ENCODE results near the gene TTLL3.
"Not testable (repeated sequence)": the region's sequence is repeated elsewhere in the genome, so short reads cannot be mapped to it uniquely, and the experiment has no call there.

The TTLL3 gene

DNA sequence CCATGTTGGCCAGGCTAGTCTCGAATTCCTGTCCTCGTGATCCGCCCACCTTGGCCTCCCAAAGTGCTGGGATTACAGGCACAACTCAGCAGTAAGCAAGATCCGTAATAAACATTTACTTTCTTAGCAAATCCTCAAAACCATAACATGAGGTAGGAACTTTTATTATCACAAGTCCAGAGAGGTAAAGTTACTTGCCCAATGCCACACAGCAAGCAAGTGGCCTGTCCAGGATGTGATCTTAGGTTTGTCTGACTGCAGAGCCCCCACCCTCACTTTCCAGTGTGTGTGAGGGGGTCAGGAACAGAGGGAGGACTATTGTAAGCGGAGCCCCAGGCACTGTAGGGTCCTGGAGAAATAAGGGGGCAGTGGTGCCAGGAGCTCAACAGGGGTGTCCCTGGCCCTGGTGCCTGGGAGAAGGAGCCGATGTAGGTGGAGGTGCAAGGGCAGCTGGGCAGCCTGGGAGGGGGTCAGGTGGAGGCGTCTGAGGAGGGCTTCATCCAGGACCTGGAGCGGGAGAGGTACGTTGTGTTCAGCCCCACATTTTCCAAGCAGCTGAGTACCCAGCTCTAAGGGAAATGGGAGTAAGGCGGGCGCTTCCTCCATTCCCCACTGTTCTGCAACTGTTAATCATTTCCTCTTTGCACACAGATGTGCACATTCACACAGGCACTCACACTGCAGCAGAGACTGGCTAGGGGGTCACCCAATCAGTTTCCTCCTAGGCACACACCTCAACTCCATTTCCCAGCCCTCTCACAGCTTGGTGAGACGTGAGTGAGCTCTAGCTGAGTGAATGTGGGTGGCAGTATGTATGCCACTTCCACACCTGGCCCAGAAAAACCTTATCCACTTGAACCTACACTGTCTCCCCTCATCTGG is 27.9 kb downstream of the TTLL3 start:
- DNase-seq (ENCODE audit: low spot score): no peak

DNA sequence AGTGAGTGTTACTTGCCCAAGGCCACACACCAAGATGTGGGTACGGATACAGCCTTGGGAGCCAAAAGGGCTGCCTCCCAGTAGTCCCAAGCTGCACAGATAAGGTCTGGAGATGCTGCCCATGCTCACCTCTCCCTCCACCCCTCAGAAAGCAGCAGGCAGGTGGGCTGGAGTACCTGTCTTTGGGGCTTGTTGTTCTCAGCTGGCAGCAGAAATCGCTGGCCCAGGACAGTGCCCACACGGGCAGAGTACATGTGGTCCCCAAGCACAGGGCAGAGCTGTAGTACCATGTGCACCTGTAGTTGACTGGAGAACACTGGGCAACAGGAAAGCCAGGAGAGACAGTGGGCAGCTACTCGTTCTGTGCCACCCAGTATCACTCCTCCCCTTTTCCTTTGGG is 28.8 kb downstream of the TTLL3 start:
- no peak for DNase-seq (ENCODE audit: low spot score)

DNA sequence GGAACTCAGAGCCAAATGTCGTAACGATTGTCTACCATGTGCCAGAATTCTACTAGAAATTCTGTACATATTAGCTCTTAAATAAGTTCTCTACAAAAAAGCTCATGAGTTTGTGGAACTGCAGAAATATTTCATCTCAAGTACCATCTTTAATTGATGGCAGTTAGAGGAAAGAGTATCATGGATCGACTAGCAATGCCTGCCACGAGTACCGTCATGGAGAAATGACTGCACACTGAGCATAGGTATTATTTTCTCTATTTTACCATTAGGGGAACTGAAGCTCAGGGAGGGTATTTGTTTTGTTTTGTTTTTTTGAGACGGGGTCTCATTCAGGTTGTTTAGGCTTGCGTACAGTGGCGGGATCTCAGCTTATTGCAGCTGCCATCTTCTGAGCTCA is 31.0 kb downstream of the TTLL3 start:
- DNase-seq (ENCODE audit: low spot score): no peak

DNA sequence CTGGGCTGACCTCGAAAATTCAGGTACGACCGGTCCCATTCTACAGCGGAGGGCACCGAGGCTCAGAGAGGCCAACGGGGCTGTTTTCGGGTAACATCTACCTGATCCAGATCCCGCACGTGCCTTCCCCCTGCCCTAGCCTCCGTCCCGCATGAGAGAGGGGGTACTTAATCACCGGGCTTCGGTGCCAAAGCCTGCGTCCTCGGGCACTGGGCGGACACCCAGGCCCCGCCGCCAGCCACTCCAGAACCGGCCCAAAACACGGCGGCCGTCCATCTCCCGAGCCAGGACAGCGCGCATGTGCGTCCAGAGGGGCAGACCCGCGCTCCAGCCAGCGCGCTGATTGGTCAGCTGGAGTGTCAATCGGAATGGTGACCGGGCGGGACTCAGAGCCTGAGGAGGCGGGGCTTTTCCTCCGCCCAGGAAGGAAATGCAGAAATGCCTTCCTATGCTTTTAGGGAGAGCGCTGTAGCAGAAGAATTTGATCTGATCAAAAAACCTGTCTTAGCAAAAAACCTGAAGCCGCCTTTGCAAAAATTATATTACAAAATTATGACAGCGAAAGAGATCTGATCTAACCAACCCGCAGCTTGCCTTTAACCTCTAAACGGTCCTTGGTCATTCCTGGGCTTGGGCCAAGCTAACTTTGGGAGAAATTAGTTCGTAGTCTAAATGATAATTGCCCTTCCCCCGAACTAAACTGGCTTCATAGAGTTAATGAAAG is 33.8 kb downstream of the TTLL3 start, which contains the start of gene RPUSD3:
Gene RPUSD3, minus strand, starts transcription at position 294 of the 724 bp plus-strand sequence. Its CDS starts 18 bp downstream, at position 276.
- peak; percentile 83 for DNase-seq (ENCODE audit: low spot score)

DNA sequence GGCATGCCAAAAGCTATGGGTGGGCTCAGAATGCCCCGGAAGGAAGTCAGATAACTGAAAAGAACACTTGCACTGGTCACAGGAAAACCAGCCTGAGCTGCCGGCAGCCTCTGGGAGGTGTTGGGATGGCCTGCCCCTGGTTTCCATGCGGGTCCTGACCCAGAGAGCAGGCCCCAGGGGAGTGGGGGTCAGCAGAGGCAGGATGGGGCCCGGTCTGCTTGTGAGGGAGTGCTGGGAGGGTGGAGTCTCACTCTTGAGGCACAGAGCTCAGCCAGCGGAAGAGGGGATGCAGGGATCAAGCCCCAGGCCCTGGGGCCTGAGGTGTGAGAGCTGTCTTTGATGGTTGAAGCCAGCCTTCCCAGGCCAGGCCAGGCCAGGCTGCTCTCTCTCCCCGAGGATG is 36.2 kb downstream of the TTLL3 start:
- no peak for DNase-seq (ENCODE audit: low spot score)

DNA sequence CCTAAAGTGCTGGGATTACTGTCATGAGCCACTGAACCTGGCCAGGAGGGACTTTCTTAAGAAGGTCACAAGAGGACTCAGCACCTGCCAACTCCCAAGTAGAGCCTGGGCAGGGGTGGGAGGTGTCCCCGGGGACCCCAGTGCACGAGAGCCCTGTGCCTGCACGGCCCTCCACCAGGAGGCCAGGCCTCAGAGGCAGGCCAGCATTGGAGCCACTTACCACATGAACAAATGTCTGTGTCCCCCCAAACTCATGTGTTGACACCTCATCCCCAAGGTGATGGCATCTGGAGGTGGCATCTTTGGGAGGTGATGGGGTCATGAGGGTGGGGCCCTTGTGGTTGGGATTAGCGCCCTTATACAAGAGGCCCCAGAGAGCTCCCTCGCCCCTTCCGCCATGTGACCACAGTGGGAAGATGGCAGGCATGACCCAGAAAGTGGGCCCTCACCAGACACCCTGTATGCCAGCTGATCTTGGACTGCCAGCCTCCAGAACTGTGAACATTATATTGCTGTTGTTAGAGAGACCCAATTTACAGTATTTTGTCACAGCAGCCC is 36.9 kb downstream of the TTLL3 start:
- DNase-seq (ENCODE audit: low spot score): no peak

DNA sequence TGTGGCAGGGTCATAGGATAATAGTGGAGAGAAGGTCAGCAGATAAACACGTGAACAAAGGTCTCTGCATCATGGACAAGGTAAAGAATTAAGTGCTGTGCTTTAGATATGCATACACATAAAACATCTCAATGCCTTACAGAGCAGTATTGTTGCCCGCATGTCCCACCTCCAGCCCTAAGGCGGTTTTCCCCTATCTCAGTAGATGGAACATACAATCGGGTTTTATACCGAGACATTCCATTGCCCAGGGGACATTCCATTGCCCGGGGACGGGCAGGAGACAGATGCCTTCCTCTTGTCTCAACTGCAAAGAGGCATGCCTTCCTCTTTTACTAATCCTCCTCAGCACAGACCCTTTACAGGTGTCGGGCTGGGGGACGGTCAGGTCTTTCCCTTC is 37.8 kb downstream of the TTLL3 start:
- DNase-seq (ENCODE audit: low spot score): not testable (repeated sequence)

DNA sequence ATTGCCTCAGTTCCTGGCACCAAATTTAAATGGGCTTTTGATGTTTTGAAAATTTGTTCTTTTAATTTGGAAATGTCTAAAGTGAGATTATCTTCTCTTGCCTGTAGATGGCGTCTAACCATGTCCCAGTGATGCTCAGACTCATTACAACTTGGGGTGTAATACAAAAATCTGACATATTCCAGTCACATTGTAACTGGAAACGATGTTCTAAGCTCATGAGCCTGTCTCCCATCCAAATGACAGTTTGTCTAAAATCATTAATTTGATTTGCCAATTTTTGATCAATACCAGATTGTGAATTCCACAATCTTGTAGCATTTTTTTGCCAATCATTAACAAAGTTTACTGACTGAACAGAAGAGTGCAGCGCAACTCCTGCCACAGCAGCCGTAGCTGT is 38.8 kb downstream of the TTLL3 start:
- not testable (repeated sequence) for DNase-seq (ENCODE audit: low spot score)

DNA sequence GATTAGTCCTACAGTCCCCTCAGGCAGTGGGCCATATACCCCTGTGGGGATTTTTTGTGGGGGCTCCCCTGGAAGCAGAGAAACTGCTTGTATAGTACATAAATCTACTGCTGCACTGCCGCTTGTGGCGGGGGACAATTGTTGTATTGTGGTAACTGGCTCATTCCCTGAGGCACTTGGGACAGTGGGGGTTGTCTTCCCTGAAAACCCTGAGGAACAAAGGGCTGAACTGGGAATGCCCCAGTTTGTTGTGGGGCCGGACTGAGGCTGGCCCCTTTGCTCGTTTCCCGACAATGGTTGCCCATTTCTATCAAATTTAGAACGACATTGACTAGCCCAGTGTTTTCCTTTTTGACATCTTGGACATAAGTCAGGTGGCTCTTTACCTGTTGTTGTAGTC is 41.3 kb downstream of the TTLL3 start:
- not testable (repeated sequence) for DNase-seq (ENCODE audit: low spot score)

DNA sequence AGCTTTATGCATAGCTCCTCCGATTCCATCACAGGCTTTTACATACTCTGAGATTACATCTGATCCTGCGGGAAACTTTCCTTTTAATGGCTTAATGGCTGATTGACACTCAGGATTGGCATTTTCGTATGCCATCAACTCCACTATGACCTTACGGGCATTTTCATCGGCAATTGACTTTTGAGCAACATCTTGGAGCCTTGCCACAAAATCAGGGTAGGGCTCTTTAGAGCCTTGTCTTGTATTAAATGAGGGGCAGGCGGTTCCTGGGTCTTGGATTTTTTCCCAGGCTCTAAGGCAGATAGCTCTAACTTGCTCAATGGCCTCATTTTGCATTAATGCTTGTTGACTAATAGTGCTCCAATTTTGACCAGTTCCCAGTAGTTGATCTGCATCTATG is 41.9 kb downstream of the TTLL3 start:
- not testable (repeated sequence) for DNase-seq (ENCODE audit: low spot score)

DNA sequence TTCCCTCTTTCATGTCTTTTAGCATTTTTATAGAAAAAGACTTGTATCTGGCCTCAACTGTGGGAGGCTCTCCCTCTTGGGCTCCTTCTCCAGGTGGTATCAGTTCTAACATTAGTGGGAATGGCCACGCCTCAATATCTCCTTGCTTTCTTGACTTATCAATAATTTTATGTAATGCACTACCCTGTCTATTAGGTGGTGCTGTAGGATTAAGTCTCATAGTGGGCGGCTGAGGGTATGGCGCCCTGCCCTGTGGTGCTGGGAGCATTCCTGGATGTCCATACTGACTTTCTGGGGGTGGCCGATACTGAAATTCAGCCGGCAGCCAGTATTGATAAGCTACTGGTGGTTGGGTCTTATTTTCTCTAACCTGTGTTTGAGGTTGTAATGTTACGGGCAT is 42.5 kb downstream of the TTLL3 start:
- DNase-seq (ENCODE audit: low spot score): no peak

DNA sequence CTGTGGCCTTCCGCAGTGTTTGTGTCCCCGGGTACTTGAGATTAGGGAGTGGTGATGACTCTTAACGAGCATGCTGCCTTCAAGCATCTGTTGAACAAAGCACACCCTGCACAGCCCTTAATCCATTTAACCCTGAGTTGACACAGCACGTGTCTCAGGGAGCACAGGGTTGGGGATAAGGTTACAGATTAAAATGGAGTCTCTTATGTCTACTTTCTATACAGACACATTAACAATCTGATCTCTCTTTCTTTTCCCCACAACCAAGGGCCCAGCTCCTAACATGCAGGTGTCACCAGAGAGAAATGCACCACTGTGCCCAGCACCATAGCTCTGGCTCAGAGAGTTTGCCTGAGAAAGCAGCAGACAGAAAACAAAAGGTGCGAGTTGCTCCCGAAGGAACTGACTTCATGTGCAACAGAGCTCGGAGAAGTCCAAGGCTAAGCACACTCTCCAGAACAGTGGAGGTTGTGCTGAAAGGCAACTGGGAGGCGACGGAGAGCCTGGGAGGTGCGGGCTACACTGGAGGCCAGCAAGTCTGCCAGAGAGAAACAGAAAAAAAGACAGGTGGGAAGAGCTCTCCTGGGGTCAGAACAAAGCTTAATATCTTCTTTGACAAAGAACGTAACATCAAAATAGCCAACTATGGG is 44.4 kb downstream of the TTLL3 start:
- not testable (repeated sequence) for DNase-seq (ENCODE audit: low spot score)

DNA sequence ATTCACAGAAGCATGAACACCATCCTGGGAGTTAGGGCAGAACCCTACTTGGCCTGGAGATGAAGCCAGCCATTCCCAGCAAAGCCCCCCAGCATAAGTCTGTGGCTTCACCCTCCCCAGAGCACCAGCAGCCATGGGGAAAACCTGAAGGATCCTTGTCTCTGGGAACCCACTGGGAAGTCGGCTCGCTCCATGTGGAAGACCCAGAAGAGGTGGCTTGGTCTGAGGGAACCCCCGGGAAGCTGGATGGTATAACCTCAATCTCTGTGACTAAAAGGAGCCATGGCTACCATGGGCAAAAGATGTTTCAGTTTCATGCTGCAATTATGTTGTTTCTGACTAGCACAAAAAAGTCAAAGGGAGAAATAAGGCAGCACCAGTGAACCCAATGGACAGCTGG is 45.5 kb downstream of the TTLL3 start:
- no peak for DNase-seq (ENCODE audit: low spot score)

DNA sequence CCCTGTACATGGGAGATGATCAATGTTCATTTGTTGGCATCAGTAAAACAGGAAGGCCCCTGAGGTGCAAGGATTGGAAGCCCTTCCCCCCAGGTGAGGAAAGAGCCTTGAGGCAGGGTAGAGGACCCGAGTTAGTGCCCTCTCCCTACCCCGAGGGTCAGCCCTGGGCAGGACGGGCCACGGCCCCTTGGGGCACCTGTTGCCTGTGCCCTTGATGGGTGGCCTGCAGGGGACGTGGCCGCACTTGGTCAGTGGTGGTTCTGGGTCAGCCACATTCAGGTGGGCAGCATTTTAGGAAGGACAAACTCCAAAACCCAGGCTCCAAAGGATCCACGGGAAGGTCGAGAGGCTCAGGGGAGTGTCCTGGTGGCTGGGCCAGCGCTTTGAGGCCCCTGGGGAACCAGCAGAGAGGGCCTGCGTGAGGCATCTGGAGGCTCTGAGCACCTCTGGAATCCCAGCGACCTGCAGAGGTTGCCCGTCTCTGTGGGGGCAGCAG is 49.5 kb downstream of the TTLL3 start:
- no peak for DNase-seq (ENCODE audit: low spot score)

DNA sequence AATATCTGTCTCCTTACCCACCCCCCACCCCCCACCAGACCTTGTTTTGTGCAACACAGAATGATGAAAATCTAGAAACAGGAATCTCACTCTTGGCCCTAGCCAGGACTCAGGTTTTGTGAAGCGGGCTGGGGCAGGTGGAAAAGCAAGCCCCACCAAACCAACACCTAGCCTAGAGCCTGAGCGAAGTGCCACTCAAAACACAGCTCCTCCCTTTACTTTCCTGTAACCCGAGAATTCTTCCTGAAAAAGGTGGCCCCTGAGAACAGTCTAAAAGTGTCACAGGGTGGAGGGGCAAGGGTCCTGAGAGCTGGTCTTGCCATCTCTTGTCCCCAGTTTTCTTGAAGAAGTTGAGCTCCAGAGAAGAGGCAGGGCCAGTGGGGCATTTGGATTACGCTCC is 51.1 kb downstream of the TTLL3 start:
- DNase-seq (ENCODE audit: low spot score): no peak

DNA sequence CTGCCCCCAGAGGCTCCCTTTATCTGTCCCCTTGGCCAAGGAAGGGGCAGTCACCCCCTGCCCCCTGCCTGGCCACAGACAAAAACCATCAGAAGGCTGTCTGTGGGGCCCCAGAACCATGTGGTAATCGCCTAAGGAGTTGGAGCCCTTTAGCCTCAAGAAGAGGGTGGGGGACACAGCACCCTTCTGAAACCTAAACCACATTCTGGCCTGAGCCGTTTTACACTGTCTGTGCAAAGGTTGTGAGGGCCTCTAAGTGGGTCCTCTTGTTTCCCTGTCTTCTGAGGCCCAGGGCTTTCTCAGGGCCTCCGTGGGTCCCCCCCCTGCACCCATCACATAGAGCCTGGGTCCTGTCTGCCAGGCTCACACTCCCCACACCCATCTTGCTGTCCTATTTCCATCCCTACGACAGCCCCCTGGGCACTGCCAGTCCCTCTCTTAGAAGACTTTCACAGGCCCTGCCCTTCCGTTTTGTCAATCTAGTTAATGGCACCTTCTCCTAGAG is 51.6 kb downstream of the TTLL3 start:
- no peak for DNase-seq (ENCODE audit: low spot score)

DNA sequence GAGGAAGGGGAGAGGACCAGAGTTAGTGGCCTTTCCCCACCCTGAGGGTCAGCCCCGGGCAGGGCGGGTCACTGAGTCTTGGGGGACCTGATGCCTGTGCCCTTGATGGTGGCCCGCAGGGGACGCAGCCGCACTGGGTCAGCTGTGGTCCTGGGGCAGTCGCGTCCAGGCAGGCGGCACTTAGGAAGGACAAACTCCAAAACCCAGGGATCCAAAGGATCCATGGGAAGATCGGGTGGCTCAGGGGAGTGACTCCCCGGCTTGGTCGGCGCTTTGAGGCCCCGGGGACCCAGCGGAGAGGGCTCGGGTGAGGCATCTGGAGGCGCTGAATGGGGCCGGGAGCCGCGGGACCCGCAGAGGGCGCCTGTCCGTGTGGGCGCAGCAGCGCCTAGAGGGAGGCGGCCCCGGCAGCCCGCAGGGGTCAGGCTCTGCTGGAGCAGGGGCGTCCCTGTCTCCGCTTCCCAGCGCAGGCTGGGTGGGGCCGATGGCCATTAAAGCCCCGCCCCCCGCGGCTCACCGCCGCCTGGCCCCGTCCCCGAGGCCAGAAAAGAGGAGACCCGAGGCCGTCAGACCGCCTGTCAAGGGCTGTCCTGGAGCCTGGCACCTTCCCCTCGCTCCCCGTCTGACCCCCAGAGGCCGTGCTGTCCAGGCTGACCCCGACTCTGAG is 52.5 kb downstream of the TTLL3 start:
- DNase-seq (ENCODE audit: low spot score): peak; percentile 53

DNA sequence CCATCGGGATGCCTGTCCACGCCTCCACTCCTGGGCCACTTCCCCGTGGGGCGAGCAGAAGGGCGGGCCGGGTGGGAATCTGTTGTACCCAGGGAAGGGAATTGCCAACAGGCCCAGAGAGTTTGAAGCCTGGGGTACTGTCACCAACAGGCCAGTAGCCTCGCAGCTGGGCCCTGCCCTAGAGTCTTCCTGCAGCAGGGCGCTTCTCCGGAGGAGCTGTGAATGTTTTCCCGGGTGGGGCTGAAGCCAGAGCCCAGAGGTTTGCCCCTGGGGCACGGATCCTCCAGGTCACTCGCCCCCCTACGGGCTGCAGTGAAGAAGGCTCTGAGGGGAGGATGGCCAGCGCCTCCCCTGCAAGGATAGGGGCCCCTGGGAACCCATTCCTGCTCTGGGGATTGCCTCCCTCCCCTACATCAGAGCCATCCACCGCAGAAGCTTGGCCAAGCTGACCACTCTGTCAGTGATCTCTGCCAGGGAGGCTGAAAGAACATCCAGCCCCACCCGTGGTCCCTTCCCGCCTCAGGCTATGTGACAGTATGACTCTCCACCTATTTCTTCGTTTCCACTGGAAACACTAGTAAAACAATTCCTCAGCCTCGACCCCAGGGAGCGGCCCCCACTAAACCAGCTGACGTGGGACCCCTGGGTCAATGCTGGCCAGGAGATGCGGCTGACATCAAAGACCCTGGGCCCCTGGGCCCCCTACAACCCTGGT is 53.2 kb downstream of the TTLL3 start:
- no peak for DNase-seq (ENCODE audit: low spot score)

DNA sequence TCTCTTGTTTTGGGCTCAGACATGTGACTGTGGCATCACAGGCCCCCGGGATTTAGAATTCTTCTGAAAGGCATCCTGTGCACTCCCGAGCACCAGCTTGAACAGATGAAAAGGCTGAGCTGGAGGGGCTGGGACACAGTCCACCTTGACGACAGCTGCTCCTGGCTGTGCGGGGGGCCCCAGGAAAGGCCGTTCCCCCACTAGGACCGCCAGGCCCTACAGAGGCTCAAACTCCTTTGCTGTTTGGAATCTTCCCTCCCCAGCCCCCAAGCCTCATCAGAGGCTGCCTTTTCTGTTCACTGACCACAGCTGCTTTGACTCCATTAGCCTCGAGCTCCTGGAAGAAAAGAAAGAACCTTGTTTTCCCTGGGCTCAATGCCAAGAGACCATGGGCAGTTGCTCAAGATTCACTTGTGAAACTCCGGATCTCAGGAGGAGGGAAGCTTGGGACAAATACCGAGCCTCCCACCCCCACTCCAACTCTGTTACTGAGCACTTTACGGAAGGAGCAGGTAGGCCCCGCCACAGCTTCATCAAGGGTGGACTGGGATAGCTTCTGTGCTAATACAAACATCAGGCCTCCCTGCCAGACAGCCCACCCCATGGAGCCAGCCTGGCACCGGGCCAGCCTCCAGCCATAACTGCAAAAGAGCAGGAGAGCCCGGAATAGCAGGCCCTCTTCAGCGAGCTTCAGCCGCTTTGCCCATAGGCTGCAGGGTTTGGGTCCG is 54.3 kb downstream of the TTLL3 start:
- no peak for DNase-seq (ENCODE audit: low spot score)

DNA sequence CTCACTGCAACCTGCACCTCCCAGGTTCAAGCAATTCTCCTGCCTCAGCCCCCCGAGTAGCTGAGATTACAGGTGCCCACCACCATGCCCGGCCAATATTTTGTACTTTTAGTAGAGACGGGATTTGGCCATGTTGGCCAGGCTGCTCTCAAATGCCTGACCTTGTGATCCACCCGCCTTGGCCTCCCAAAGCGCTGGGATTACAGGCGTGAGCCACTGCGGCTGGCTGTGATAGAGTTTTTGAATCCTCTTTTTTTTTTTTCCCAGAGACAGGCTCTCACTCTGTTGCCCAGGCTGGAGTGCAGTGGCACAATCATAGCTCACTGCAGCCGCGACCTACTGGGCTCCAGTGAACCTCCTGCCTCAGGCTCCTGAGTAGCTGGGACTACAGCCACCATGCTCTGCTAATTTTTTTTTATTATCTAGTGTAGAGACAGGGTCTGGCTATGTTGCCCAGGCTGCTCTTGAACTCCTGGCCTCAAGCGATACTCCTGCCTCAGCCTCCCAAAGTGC is 55.1 kb downstream of the TTLL3 start:
- not testable (repeated sequence) for DNase-seq (ENCODE audit: low spot score)
